ENCODE measurements around the gene ZNF782.
"Not testable (repeated sequence)": the region's sequence is repeated elsewhere in the genome, so short reads cannot be mapped to it uniquely, and the experiment has no call there.

DNA sequence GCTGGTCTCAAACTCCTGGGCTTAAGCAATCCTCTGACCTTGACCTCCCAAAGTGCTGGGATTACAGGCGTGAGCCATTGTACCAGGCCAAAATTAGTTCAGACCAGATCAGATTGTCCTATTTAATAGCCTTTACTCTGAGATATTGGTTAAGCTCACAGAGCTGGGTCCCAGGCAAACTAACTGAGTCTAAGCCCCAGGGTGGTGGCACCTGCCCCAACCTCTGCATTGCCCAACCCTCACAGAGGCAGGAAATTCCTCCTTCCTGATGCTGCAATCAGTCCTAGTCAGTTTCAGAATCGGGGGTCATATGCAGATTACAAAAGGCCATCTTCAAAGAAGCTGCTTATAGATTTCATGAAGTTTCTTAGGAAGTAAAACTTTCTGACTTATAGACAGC lies 45.7 kb upstream of the ZNF782 start:
- TF ChIP-seq, protein P1, sequence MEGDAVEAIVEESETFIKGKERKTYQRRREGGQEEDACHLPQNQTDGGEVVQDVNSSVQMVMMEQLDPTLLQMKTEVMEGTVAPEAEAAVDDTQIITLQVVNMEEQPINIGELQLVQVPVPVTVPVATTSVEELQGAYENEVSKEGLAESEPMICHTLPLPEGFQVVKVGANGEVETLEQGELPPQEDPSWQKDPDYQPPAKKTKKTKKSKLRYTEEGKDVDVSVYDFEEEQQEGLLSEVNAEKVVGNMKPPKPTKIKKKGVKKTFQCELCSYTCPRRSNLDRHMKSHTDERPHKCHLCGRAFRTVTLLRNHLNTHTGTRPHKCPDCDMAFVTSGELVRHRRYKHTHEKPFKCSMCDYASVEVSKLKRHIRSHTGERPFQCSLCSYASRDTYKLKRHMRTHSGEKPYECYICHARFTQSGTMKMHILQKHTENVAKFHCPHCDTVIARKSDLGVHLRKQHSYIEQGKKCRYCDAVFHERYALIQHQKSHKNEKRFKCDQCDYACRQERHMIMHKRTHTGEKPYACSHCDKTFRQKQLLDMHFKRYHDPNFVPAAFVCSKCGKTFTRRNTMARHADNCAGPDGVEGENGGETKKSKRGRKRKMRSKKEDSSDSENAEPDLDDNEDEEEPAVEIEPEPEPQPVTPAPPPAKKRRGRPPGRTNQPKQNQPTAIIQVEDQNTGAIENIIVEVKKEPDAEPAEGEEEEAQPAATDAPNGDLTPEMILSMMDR (IDR thresholded peaks at IDR 0.05; ENCODE audit: insufficient read depth, low read length, poor library complexity, severe bottlenecking) = not testable (repeated sequence)
- not testable (repeated sequence) for TF ChIP-seq EZH2phosphoT487 (conservative IDR thresholded peaks at IDR 0.05; ENCODE audit: low read length)

Data from SU-DHL-6 (cell line).